Astrocyte of the cerebellum (primary cell): ENCODE measurements around the gene VKORC1.

Source experiments
- DNase-seq: peaks from one replicate; pipeline ENCODE4 v3.0.0-alpha.2; 2011; ENCODE audit warnings: low read depth
- H3K4me3 ChIP-seq: 2 replicates; pipeline ENCODE4 v1.5.1; 2011; ENCODE audit warnings: mild to moderate bottlenecking, low read depth, low read length, moderate library complexity
- CTCF ChIP-seq: IDR thresholded peaks from 2 replicates; pipeline ENCODE4 v1.5.1; 2012; ENCODE audit warnings: low read length, low read depth, moderate library complexity, mild to moderate bottlenecking; ENCODE audit errors: missing control alignments
- in situ Hi-C: cut with HindIII; loops from 2 replicates; pipeline ENCODE4 v1.10.0; 2017; ENCODE audit warnings: low sequenced_read_pairs

The VKORC1 gene

DNA sequence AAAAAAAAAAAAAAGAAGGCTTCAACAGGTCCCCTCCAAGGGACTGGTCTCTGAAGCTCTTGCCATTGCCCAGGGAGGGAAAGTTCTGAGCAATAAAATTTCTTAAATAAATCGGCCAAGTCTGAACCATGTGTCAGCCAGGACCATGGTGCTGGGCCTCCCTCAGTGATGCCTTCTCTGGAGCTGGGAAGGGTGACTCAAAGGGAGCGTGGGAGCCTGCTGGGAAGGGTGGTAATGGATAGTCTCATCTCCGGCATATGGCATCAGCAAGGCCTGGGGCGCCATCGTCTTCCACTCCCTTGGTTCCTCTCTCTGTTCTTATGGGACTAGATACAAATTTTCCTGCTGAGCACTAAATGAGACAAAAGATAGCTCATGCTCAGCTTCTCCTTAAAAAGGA is 2.3 kb downstream of the VKORC1 start:
- no peak for DNase-seq
- no peak for TF ChIP-seq CTCF
- in situ Hi-C loops: no loop called here
- H3K4me3 ChIP-seq: no peak overlapping the region

- in situ Hi-C loops: no loop called here
- no peak overlapping the region for H3K4me3 ChIP-seq
- DNase-seq: peak; percentile 20
- TF ChIP-seq CTCF: no peak
Observed at GRCh38 chr16:31090540-31090939, 4.1 kb downstream of the VKORC1 start.

DNA sequence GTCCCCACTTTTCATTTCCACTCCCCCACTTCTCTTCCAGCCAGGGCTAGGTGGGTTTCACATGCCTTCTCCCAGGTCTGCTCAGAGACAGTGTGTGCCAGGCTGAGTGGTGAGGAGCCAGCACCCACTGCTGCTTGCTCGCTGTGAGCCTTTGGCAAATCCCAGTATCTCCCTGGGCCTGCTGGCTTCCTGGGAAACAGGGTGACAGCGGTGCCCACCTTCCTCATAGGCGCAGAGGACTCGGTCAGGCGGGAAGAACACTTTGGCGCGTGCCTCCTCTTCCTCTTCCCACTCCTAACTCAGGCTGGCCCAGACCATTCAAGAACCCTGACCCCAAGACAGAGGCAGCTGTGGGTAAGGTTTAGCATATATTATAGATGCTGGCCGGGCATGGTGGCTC is 5.4 kb downstream of the VKORC1 start:
- DNase-seq: no peak
- no peak for TF ChIP-seq CTCF
- no peak overlapping the region for H3K4me3 ChIP-seq
- in situ Hi-C loops: no loop called here

GRCh38 chr16:31088459-31089183 is 6.0 kb downstream of the VKORC1 start, which contains the start of gene PRSS53:
PRSS53 (minus strand) TSS chr16:31088943; CDS start chr16:31088809, 134 bp downstream.
- H3K4me3 ChIP-seq: no peak within 1 kb of the TSS
- no peak for TF ChIP-seq CTCF
- DNase-seq: no peak
- in situ Hi-C loops: no loop called here

DNA sequence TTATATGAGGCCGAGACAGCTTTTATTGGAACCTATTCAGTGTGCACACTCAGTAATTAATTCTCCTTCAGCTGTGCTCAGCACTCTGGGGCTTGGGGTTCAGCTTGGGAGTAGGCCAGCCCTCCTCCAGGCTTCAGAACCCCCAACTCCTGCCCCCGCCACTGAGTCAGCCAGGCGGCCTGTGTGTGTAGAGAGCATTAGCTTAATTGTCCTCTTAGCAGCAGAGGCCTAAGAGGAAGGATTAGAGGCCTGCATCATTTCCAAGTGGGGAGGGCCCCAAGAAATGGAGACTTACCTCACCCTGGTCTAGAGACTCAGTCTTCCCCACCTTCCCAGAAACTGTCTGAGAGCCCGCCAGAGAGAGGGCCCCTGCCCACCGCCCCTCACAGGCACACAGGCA is 6.6 kb downstream of the VKORC1 start:
- no peak overlapping the region for H3K4me3 ChIP-seq
- in situ Hi-C loops: no loop called here
- no peak for DNase-seq
- TF ChIP-seq CTCF: no peak

DNA sequence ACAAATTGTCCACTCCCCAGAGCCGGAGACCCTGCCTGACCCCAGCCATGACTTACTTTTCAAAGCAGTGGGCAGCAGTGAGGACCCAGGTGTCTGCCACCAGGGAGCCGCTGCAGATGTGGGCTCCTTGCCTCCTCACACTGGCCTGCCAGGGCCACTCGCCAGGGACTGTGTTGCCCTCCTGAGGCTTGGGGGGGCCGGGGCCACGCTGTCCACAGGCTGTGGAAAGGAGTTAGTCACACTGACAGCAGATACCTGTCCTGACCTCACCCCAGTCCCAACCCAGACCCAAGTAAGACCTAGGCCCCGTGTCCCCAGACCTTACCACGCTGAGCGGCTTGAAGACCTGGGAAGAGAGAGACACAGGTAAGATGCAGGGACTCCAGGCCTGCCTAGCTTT is 7.1 kb downstream of the VKORC1 start:
- no peak for TF ChIP-seq CTCF
- in situ Hi-C loops: no loop called here
- H3K4me3 ChIP-seq: no peak overlapping the region
- no peak for DNase-seq

- no peak for DNase-seq
- no peak for TF ChIP-seq CTCF
- in situ Hi-C loops: no loop called here
- no peak overlapping the region for H3K4me3 ChIP-seq
Observed at GRCh38 chr16:31086629-31086906, 8.0 kb downstream of the VKORC1 start.
